NOMO-1 treated with dmso at 0.1 percent for 144 hours (cell line): ENCODE measurements around the gene ISOC2.
"Not testable (repeated sequence)": the region's sequence is repeated elsewhere in the genome, so short reads cannot be mapped to it uniquely, and the experiment has no call there.

Source experiments
- DNase-seq: peaks from one replicate; lab custom pipeline; 2025; ENCODE audit not compliant: unreplicated experiment; lab: John Stamatoyannopoulos, UW

ISOC2 gene

DNA sequence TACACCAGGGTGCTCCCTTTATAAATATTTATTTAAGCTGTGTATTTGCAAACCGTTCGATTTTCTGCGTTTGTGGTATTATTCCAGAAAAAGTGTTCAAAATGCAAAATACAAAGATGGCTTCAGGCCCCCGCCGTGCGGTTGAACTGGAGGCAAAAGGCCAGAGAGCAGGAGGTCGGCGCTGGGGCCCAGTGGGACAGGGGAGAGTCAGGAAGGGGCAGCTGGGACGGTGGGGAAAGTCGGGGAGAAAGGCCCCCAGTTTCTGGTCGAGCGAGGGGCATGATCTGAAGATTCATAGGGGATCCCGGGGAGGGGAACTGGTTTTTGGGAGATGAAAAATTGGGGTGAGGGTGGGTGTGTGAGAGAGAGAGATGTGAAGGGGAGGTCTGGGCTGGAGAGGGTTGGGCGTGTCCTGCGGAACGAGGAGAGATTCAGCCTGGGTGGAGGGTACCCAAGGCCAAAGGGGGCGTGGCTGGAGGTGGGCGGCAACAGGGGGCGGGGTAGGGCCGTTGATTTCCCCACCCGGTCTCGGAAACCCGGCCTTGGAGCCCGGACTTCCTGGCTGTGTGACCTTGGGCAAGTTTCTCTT is 678 bp downstream of the ISOC2 start:
- DNase-seq, result peak; percentile 79

GRCh38 chr19:55459950-55460657 is 1.3 kb downstream of the ISOC2 start:
- no peak for DNase-seq

GRCh38 chr19:55459551-55459949 is 1.9 kb downstream of the ISOC2 start:
- no peak for DNase-seq

DNA sequence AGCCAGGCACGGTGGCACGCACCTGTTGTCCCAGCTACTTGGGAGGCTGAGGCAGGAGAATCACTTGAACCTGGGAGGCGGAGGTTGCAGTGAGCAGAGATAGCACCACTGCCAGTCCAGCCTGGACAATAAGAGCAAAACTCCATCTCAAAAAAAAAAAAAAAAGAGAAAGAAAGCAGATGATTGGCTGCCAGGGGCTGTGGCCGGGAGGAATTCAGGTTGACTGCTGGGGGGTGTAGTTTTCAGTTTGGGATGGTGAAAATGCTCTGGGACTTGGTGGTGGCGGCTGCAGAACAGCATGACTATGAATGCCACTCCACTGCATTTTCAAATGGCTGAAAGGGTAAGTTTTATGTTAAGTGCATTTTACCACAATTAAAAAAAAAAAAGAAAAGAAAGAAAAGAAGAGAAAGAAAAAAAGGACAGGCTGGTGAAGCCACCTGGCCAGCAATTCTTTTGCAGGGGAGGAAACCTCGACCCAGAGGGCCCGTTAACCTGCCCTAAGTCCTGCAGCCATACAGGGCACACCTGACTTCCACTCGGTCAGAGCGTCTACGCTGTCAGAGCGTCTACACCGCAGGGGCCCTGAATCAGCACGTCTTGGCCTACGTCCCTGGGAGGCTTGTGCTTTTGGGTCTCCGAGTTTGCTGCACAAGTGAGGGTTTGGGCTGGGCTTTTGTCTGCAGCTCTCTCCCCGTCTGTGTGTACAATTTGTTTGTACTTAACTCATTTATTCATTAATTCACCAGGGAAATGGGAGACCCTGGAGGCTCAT is 3.6 kb downstream of the ISOC2 start:
- no peak for DNase-seq

- no peak for DNase-seq
Measured at GRCh38 chr19:55456347-55456746, 5.1 kb downstream of the ISOC2 start.

DNA sequence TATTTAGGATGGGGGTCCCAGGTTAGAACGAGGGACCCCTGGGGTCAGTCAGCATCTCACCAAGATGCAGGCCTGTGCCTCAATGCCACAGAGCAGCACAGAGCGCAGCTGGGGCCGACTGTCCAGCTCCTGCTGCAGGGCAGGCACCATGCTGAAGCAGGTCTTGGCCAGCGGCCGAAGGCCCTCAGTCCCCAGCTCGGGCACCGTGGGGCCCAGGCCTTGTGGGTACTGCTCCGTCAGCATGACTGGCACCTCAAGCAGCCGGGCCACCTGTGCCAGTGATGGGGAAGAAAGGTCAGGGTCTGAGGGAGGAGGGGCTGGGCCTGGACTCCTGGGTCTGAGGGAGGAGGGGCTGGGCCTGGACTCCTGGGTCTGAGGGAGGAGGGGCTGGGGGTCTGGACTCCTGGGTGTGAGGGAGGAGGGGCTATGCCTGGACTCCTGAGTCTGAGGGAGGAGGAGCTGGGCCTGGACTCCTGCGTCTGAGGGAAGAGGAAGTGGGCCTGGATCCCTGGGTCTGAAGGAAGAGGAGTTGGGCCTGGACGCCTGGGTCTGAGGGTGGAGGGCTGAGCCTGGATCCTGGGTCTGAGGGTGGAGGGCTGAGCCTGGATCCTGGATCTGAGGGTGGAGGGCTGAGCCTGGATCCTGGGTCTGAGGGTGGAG is 5.7 kb downstream of the ISOC2 start:
- DNase-seq, result no peak

DNA sequence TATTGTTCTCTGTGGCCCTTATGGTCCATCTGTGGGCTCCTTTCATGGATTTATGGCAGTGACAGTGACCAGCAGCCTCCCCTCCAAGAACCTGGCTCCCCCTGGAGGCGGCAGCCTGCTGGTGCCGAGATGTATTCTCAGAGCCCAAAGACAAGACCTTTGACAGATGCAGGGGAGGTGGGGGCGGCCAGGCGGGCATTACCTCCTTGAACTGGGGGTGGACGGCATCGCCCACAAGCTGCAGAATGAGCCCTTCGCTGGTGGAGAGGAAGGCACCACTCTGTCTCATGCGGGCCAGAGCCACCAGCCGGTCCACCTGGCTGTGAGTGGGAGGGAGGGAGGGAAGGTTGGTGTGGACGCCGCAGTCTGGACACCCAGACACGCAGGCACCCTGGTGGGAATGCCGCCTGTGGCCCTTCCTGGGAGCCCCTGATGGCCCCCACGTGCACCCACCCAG is 6.6 kb downstream of the ISOC2 start:
- DNase-seq, result no peak

GRCh38 chr19:55453511-55454260 is 7.8 kb downstream of the ISOC2 start:
- no peak for DNase-seq

DNA sequence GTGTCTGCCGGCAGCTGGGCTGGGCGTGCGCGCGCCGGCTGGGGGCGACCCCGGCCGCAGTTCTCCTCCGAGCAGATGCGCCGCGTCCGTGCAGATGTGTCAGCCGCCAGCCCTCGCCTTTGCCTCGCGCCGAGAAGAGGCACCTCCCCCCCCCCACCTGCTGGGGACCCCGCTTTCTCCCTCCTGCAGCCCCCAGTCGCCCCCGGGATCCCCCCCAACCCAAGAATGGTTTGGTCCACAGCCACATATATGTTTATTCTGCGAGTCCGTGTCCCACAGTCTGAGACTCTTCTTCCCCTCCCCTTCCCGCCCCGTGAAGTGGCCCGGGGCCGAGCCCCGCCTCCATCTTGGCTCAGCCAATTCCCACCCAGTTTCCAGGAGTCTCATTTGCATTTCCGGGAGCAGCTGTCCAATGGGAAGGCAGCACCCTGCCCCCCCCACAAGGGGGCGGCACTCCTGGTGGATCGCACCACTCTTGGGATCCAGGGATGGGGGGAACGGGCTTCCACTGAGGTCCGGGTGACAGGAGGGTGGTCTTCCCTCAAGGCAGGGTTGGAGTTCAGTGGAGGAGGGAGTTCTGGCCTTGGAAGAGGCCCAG is 8.6 kb downstream of the ISOC2 start:
- no peak for DNase-seq

GRCh38 chr19:55451965-55452748 is 9.3 kb downstream of the ISOC2 start:
- no peak for DNase-seq

DNA sequence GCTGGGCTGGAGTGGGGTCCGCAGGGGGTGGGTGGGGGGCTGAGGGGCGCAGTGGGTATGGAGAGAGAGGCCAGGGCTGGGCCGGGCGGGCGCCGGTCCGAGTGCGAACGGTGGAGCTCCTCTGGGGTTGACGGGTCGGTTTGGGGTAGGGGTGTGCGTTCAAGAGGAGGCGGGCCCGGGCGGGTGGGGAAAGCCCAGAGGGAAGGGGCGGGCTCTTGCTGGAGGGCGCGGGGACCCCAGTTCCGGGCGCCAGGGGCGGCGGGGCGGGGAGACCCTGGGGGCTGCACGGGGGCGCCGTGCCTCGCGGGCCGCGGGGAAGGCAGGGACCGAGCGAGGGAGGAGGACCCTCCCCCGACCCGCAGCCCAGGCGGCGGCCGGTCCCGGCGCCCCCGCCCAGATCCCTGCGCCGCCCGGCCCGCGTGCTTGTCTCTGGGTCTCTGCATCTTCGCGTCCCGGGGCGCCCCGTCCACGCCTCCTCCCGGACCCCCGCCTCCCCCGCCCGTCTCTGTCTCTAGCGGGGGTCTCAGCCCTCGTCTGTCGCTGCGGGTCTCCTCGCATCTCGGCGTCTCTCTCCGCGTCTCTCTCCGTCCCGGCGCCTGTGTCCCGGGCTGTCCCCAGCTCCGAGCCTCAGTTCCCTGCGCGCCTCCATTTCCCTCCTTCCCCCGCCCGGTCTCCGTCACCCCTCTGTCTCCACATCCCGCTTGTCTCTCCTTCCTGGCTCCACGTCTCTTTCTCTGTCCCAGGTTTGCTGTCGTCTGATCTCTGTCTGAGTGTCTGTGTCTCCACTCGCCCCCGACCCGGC is 10.1 kb downstream of the ISOC2 start:
- no peak for DNase-seq

- DNase-seq, result no peak
Measured at GRCh38 chr19:55449469-55449868, 12.0 kb downstream of the ISOC2 start.

GRCh38 chr19:55448175-55448490 is 13.3 kb downstream of the ISOC2 start:
- DNase-seq, result not testable (repeated sequence)

DNA sequence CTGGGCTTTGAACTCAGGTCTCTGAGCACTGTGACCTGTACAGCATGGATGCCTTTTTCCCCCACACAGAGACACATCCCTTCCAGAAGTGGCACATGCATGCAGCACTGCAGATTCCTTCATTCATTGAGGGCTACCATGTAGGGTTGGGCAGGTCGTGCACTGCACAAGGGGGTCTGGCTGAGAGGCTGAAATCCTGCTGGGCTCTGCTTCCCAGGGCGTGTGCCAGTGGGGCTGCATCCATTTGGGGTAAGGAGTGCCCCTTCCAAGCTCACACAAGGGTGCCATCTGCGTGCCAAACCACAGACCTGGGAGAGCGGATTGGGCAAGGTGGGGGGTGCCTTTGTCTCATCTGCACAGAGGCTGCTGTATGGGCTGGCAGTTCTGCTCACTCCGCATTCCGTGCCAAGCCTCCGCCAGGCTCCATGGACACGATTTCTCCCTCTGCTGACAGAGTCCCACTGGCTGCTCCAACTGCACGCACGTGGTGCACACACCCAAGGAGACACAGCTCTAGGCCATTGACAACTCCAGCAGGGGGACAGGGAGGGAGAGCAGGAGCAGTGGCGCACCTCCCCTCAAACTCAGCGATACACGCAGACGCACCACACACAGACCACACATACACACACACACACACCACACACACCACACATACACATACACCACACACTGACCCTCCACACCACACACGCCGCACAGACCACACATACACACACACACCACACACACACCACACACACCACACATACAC is 13.8 kb downstream of the ISOC2 start:
- no peak for DNase-seq

GRCh38 chr19:55446060-55446459 is 15.4 kb downstream of the ISOC2 start:
- DNase-seq, result no peak

DNA sequence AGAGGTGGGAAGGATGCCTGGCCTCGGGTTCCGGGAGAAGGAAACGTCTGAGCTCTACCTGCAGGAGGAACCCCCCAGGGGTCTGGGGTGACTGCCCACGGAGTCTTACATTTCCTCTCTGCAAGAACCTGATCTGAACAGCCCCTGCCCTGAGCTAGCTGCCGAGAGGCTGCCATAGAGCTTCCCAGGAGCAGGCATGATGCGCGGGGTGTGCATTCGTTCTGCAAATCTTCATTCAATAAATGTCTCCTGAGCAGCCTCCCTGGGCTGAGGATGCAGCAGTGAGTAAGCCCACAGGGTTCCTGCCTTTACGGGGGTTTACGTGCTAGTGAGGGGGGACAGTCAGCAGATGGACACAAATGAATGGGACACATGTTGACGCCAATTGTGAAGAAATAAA is 16.8 kb downstream of the ISOC2 start:
- DNase-seq, result no peak

GRCh38 chr19:55443824-55444480 is 17.5 kb downstream of the ISOC2 start:
- DNase-seq, result no peak
